Measurements from ENCODE around the gene SGPP2.

SGPP2 gene, protein sequence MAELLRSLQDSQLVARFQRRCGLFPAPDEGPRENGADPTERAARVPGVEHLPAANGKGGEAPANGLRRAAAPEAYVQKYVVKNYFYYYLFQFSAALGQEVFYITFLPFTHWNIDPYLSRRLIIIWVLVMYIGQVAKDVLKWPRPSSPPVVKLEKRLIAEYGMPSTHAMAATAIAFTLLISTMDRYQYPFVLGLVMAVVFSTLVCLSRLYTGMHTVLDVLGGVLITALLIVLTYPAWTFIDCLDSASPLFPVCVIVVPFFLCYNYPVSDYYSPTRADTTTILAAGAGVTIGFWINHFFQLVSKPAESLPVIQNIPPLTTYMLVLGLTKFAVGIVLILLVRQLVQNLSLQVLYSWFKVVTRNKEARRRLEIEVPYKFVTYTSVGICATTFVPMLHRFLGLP

DNA sequence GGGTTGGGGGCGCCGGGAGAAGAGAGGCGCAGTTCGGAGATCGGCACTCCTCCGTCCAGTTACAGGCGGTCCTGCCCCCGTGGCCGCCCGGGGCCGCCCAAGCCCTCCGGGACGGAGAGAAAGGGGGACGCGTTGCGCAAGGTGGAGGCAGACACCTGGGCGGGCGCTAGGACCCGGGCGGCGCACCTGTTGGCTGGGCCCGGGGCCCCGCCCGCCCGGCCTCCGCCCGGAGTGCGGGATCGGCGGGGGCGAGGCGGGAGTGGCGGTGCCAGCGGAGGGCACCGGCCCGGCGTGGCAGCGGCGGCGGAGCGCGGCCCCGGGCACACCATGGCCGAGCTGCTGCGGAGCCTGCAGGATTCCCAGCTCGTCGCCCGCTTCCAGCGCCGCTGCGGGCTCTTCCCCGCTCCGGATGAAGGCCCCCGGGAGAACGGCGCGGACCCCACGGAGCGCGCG is at the start of gene SGPP2:
TSS of gene SGPP2 (plus strand) at position 268 of the 453 bp plus-strand sequence. CDS start at position 328, 60 bp downstream.
- peak; percentile 42 for DNase-seq
- H2AFZ ChIP-seq (ENCODE audit: low read length): peak within 1 kb of the TSS; percentile 75

GRCh38 chr2:222375798-222376197 is 48.5 kb upstream of the SGPP2 start:
- no peaks in the 10 kb centered on the region for H3K9me2 ChIP-seq (replicated peaks; ENCODE audit: insufficient read depth, low read length)
- H3K9ac ChIP-seq (ENCODE audit: low read length): no peak overlapping the region
- no peaks in the 10 kb centered on the region for H3K79me2 ChIP-seq (ENCODE audit: low read length)
- no peak overlapping the region for H3K4me2 ChIP-seq (ENCODE audit: low read depth, low read length)
- no peaks in the 10 kb centered on the region for H3K36me3 ChIP-seq (replicated peaks; ENCODE audit: insufficient read depth, low read length)
- TF ChIP-seq EZH2 (optimal IDR thresholded peaks at IDR 0.05; ENCODE audit: low read depth, low read length): no peak
- TF ChIP-seq, protein P1, sequence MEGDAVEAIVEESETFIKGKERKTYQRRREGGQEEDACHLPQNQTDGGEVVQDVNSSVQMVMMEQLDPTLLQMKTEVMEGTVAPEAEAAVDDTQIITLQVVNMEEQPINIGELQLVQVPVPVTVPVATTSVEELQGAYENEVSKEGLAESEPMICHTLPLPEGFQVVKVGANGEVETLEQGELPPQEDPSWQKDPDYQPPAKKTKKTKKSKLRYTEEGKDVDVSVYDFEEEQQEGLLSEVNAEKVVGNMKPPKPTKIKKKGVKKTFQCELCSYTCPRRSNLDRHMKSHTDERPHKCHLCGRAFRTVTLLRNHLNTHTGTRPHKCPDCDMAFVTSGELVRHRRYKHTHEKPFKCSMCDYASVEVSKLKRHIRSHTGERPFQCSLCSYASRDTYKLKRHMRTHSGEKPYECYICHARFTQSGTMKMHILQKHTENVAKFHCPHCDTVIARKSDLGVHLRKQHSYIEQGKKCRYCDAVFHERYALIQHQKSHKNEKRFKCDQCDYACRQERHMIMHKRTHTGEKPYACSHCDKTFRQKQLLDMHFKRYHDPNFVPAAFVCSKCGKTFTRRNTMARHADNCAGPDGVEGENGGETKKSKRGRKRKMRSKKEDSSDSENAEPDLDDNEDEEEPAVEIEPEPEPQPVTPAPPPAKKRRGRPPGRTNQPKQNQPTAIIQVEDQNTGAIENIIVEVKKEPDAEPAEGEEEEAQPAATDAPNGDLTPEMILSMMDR (IDR thresholded peaks at IDR 0.05; ENCODE audit: low read length): no peak
- no peak for TF ChIP-seq EZH2phosphoT487 (IDR thresholded peaks at IDR 0.05; ENCODE audit: low read length)
- no peak overlapping the region for H2AFZ ChIP-seq (ENCODE audit: low read length)
- no peak for DNase-seq
- H3K27ac ChIP-seq (ENCODE audit: low read length): no peak overlapping the region
- H3K27me3 ChIP-seq (replicated peaks; ENCODE audit: insufficient read depth, low read length): no peaks in the 10 kb centered on the region
- no peak overlapping the region for H3K4me3 ChIP-seq (ENCODE audit: low read length)
- no peaks in the 10 kb centered on the region for H4K20me1 ChIP-seq (ENCODE audit: insufficient read depth, low read length)
- no peaks in the 10 kb centered on the region for H3K4me1 ChIP-seq (ENCODE audit: low read length)
- H3F3A ChIP-seq (ENCODE audit: insufficient read depth, low read length): no peaks in the 10 kb centered on the region
- H3K9me3 ChIP-seq (replicated peaks; ENCODE audit: insufficient read depth, low read length): no peaks in the 10 kb centered on the region

More for the DNA sequence above, at the start of gene SGPP2:
- H3K9me2 ChIP-seq (replicated peaks; ENCODE audit: insufficient read depth, low read length): no peaks in the 10 kb centered on the region
- peaks cover 8% of the 10 kb centered on the region; the same call in 1 of the 2 replicates for H3K4me1 ChIP-seq (ENCODE audit: low read length)
- TF ChIP-seq EZH2 (optimal IDR thresholded peaks at IDR 0.05; ENCODE audit: low read depth, low read length): no peak
- TF ChIP-seq EZH2phosphoT487 (IDR thresholded peaks at IDR 0.05; ENCODE audit: low read length): no peak
- TF ChIP-seq, protein P1 (IDR thresholded peaks at IDR 0.05; ENCODE audit: low read length): no peak
- no peaks in the 10 kb centered on the region for H3K27me3 ChIP-seq (replicated peaks; ENCODE audit: insufficient read depth, low read length)
- H3K4me3 ChIP-seq (ENCODE audit: low read length): peak within 1 kb of the TSS; percentile 60
- no peak within 1 kb of the TSS; the same call in 1 of the 2 replicates for H3K27ac ChIP-seq (ENCODE audit: low read length)
- H3K79me2 ChIP-seq (ENCODE audit: low read length): no peaks in the 10 kb centered on the region
- H4K20me1 ChIP-seq (ENCODE audit: insufficient read depth, low read length): no peaks in the 10 kb centered on the region
- peak within 1 kb of the TSS; percentile 5; the same call in 1 of the 2 replicates for H3K9ac ChIP-seq (ENCODE audit: low read length)
- no peaks in the 10 kb centered on the region for H3K36me3 ChIP-seq (replicated peaks; ENCODE audit: insufficient read depth, low read length)
- peak within 1 kb of the TSS; percentile 77 for H3K4me2 ChIP-seq (ENCODE audit: low read depth, low read length)
- H3K9me3 ChIP-seq (replicated peaks; ENCODE audit: insufficient read depth, low read length): no peaks in the 10 kb centered on the region
- peaks cover 6% of the 10 kb centered on the region; the same call in 1 of the 2 replicates for H3F3A ChIP-seq (ENCODE audit: insufficient read depth, low read length)

DNA sequence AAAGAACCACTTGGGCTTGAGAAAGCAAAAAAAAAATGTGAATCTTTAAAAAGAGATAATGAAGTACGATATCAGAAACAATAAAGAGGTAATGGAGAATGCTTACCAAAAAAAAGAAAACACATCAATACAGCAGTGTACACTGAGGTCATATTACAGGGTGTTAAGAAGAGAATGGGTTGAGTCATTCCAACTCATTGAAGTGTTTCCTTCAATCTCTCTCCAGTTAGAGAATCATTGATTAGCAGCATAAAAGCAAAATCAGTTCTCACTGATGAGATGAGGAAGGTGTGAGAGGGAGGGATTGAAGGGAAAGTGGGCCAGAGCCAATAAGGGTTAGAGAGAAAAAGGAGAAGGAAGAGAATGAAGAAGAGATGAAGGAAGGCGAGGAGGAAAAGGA is 43.9 kb upstream of the SGPP2 start:
- Histone ChIP-seq H3K4me1 (ENCODE audit: low read length) (no peaks in the 10 kb centered on the region), H3K9me3 (replicated peaks; ENCODE audit: insufficient read depth, low read length) (no peaks in the 10 kb centered on the region), H4K20me1 (ENCODE audit: insufficient read depth, low read length) (no peaks in the 10 kb centered on the region), H3K36me3 (replicated peaks; ENCODE audit: insufficient read depth, low read length) (no peaks in the 10 kb centered on the region), H3K9ac (ENCODE audit: low read length) (no peak overlapping the region), H3K79me2 (ENCODE audit: low read length) (no peaks in the 10 kb centered on the region), H3K4me3 (ENCODE audit: low read length) (no peak overlapping the region), H2AFZ (ENCODE audit: low read length) (no peak overlapping the region), H3K4me2 (ENCODE audit: low read depth, low read length) (no peak overlapping the region), H3F3A (ENCODE audit: insufficient read depth, low read length) (no peaks in the 10 kb centered on the region), H3K27ac (ENCODE audit: low read length) (no peak overlapping the region), H3K9me2 (replicated peaks; ENCODE audit: insufficient read depth, low read length) (no peaks in the 10 kb centered on the region), H3K27me3 (replicated peaks; ENCODE audit: insufficient read depth, low read length) (no peaks in the 10 kb centered on the region)
- no peak for DNase-seq
- TF ChIP-seq EZH2phosphoT487 (IDR thresholded peaks at IDR 0.05; ENCODE audit: low read length): no peak
- TF ChIP-seq EZH2 (optimal IDR thresholded peaks at IDR 0.05; ENCODE audit: low read depth, low read length): no peak
- TF ChIP-seq, protein P1 (IDR thresholded peaks at IDR 0.05; ENCODE audit: low read length): no peak
